GM21367 (cell line): Measurements from ENCODE around the gene GMEB1.
"Not testable (repeated sequence)": the region's sequence is repeated elsewhere in the genome, so short reads cannot be mapped to it uniquely, and the experiment has no call there.

ENCODE experiments used
- ATAC-seq: cut with Tn5 transposase; IDR thresholded peaks from one replicate; pipeline ENCODE4 v1.9.1; 2021; ENCODE audit not compliant: unreplicated experiment

The GMEB1 gene

GRCh38 chr1:28668956-28669723 is 556 bp downstream of the GMEB1 start:
- ATAC-seq = peak; percentile 34

- ATAC-seq = no peak
These were observed 2.7 kb downstream of the GMEB1 start for GRCh38 chr1:28671254-28671780.

DNA sequence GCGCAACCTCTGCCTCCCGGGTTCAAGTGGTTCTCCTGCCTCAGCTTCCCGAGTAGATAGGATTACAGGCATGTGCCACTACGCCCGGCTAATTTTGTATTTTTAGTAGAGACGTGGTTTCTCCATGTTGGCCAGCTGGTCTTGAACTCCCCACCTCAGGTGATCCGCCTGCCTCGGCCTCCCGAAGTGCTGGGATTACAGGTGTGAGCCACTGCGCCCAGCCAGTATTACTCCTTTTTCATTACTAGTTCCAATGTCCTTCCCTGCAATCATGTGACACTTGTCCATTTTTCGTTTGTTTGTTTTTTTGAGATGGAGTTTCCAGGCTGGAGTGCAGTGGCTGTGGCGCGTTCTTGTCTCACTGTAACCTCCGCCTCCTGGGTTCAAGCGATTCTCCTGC is 4.4 kb downstream of the GMEB1 start:
- ATAC-seq = not testable (repeated sequence)

DNA sequence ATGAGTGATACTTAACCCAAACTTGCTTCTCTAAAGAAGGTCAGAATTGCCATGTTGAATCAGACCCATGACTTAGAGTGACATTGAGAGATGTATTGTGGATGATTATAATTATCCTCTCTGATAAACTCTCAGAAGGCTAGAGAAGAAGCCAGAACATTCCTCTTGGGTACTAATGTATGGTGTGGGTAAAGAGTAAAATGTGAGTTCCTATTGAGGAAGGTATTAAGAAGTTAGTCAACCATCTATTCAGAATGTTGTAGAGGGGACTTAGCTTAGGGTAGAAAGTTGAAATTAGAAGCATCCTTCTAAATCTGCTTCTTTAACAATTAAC is 7.3 kb downstream of the GMEB1 start:
- no peak for ATAC-seq

DNA sequence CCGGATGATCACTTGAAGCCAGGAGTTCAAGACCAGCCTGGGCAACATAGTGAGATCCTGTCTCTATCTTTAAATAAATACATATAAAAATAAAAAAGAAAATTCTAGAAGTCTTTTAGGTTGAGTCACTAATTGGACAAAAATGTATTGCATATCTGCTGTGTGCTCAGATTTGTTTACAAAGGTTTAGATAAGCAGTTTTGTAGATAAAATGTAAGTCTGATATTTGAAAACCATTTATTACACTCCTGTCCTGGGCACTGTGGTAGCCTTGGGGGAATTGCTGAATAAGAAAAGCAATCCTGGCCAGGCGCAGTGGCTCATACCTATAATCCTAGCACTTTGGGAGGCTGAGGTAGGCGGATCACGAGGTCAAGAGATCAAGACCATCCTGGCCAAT is 11.6 kb downstream of the GMEB1 start:
- no peak for ATAC-seq

- no peak for ATAC-seq
These were observed 14.3 kb downstream of the GMEB1 start for GRCh38 chr1:28682840-28683239.

DNA sequence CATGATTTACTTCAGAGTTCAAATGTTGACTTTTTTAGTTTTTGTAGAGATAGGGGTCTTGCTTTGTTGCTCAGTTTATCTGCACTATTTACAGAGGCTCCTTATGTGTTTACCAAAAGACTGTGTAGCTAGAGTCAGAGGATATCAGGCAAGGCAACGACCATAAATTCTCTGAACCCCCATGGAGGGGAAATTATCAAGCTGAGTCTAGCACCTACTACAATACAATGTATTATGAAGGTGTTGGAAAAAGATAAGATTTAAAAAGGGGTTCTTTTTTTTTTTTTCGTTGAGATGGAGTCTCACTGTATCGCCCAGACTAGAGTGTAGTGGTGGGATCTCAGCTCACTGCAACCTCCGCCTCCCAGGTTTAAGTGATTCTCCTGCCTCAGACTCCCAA is 16.4 kb downstream of the GMEB1 start:
- no peak for ATAC-seq

GRCh38 chr1:28691627-28692026 is 23.0 kb downstream of the GMEB1 start:
- not testable (repeated sequence) for ATAC-seq

GRCh38 chr1:28703629-28704028 is 35.0 kb downstream of the GMEB1 start:
- no peak for ATAC-seq

DNA sequence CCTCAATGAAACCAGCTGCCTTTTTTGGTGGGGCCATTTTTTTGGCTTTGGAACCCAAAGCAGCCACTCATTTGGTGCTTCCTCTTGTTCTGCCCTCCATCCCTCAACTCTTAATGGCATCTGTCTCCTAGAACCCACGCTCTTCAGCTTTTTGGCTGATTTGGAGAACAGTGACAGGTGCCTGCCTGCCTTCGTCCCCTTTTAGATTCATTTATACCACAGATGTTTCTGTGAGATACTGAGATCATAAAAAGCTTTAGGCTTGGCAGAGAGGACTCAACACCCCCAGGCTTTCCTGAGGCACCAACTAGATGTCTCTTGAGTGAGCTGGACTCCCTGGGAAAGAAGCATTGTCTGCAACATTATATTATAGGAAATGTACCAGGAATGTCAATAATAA is 47.8 kb downstream of the GMEB1 start:
- no peak for ATAC-seq

- ATAC-seq = no peak
These were observed 49.6 kb downstream of the GMEB1 start for GRCh38 chr1:28718166-28718565.

GRCh38 chr1:28718586-28719331 is 50.2 kb downstream of the GMEB1 start:
- no peak for ATAC-seq

DNA sequence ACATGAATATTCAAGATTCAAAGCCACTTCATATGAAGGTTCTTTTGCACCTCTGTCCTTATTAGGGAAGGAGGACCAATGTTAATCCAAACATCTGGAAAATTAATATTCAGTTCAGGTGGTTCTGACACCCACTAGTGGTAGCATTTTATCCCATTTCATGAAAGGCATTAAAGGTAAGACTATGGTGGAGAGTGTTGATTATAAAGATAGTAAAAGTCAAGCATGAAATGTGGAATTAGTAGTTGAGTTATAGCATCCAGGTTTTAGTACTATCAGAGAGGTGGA is 50.7 kb downstream of the GMEB1 start:
- no peak for ATAC-seq

- no peak for ATAC-seq
These were observed 51.8 kb downstream of the GMEB1 start for GRCh38 chr1:28720376-28720775.

DNA sequence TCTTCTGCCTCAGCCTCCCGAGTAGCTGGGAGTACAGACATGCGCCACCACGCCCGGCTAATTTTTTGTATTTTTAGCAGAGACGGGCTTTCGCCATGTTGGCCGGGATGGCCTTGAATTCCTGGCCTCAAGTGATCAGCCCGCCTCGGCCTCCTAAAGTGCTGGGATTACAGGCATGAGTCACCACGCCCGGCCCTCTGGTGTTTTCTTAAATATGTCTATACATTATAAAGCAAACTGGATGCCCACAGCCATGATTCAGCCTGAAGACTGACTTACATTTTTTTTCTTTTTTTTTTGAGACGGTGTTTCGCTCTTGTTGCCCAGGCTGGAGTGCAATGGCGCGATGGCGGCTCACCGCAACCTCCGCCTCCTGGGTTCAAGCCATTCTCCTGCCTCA is 53.3 kb downstream of the GMEB1 start:
- not testable (repeated sequence) for ATAC-seq

DNA sequence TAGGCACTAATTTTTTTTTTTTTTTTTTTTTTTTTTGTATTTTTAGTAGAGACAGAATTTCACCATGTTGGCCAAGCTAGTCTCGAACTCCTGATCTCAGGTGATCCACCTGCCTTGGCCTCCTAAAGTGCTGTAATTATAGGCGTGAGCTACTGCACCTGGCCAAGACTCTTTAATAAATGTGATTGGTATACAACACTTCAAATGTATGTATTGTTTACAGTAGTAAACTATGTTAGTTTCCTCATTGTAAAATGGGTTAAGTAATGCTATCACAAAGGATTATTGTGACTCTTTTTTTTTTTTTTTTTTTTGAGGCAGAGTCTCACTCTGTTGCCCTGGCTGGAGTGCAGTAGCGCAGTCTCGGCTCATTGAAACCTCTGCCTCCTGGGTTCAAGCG is 56.8 kb downstream of the GMEB1 start:
- ATAC-seq = not testable (repeated sequence)

DNA sequence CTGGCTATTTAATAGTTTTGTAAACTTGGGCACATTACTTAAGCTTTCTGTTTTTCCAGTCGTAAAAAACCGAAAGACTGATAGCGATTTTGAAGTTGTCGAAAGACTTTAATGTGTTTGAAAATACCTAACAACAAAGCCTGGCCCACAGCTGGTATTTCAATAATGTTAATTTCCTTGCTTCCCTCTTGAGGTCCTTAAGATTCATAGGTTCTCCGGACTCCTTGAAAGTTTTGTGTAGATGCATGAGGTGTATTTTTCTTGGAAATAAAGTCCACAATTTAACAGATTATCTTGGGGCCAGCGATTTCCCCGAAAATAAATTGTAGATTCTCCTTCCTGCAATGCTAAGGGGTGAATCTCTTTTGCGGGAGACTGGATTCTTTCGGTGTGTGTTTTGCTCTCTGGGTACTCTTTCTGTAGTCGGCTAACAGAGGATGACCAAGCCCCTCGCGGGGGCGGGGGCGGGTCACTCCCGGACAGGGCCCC is 67.4 kb downstream of the GMEB1 start:
- ATAC-seq = no peak

DNA sequence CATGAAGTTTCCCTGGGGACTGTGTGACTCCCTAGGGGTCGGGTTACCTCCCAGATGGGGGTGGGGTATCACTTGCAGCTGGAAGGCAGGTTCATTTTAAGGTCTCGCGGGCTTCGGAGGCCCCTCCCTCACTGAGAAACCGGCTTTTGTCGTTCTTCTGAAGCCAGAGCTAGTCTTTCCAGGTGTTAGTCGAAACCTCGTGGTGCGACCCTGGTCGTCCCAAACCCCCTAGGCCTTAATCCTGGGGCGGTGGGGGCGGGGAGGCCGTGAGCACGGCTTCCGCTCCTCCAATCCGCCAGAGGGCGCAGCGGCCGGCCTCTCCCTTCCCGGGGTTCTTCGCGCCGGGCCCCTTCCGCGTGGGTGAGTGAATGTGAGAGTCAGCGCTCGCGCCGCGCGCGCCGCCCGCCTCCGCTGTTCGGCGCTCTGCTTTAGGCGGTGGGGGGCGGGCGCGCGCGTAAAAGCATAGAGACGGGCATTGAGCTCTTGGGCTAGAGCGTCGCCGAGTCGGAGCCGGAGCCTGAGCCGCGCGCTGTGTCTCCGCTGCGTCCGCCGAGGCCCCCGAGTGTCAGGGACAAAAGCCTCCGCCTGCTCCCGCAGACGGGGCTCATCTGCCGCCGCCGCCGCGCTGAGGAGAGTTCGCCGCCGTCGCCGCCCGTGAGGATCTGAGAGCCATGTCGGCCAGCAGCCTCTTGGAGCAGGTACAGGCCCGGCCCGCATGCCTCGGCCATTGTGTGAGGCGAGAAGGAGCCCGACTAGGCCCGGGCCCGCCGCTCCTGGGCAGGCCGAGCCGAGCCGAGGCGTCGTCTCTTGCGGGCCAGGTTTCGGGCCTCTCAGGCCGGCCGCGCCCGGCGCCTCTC is 68.1 kb downstream of the GMEB1 start, which contains the start of gene YTHDF2:
TSS of gene YTHDF2 (plus strand) at position 491 of the 857 bp plus-strand sequence. CDS start at position 672, 181 bp downstream.
- ATAC-seq = peak; percentile 82

GRCh38 chr1:28737307-28738132 is 68.9 kb downstream of the GMEB1 start:
- ATAC-seq = peak; percentile 7

GRCh38 chr1:28740118-28740517 is 71.5 kb downstream of the GMEB1 start:
- no peak for ATAC-seq
